ENCODE data around the gene ARHGAP4.

Gene ARHGAP4

GRCh38 chrX:153917869-153918268 is 8.2 kb downstream of the ARHGAP4 start:
- H3K27ac ChIP-seq, result no peak overlapping the region

GRCh38 chrX:153913701-153914100 is 12.4 kb downstream of the ARHGAP4 start:
- no peak for TF ChIP-seq CTCF (IDR thresholded peaks at IDR 0.05)
- no peak for TF ChIP-seq ZFX (IDR thresholded peaks at IDR 0.05; ENCODE audit: borderline replicate concordance)
- H3K27ac ChIP-seq, result no peak overlapping the region

More at GRCh38 chrX:153917869-153918268, 8.2 kb downstream of the ARHGAP4 start:
- TF ChIP-seq ZFX (IDR thresholded peaks at IDR 0.05; ENCODE audit: borderline replicate concordance) (no peak), CTCF (IDR thresholded peaks at IDR 0.05) (no peak)

- H3K27ac ChIP-seq, result no peak overlapping the region
- TF ChIP-seq CTCF (IDR thresholded peaks at IDR 0.05), result no peak
- no peak for TF ChIP-seq ZFX (IDR thresholded peaks at IDR 0.05; ENCODE audit: borderline replicate concordance)
Measured at GRCh38 chrX:153913211-153913610, 12.9 kb downstream of the ARHGAP4 start.

- TF ChIP-seq ZFX (IDR thresholded peaks at IDR 0.05; ENCODE audit: borderline replicate concordance) (no peak), CTCF (IDR thresholded peaks at IDR 0.05) (no peak)
- H3K27ac ChIP-seq, result no peak overlapping the region
Measured at GRCh38 chrX:153911798-153912197, 14.3 kb downstream of the ARHGAP4 start.

- TF ChIP-seq ZFX (IDR thresholded peaks at IDR 0.05; ENCODE audit: borderline replicate concordance), result no peak
- no peak for TF ChIP-seq CTCF (IDR thresholded peaks at IDR 0.05)
- H3K27ac ChIP-seq, result no peak overlapping the region
Measured at GRCh38 chrX:153910446-153910845, 15.6 kb downstream of the ARHGAP4 start.

GRCh38 chrX:153909980-153910360 is 16.1 kb downstream of the ARHGAP4 start:
- H3K27ac ChIP-seq, result no peak overlapping the region
- no peak for TF ChIP-seq CTCF (IDR thresholded peaks at IDR 0.05)
- TF ChIP-seq ZFX (IDR thresholded peaks at IDR 0.05; ENCODE audit: borderline replicate concordance), result no peak

GRCh38 chrX:153909024-153909979 is 16.8 kb downstream of the ARHGAP4 start:
- no peak overlapping the region for H3K27ac ChIP-seq

More at GRCh38 chrX:153909024-153909979, 16.8 kb downstream of the ARHGAP4 start:
- TF ChIP-seq ZFX (IDR thresholded peaks at IDR 0.05; ENCODE audit: borderline replicate concordance) (no peak), CTCF (IDR thresholded peaks at IDR 0.05) (no peak)
